Liver (tissue), 3 donors: ENCODE results near the gene GHR.

ENCODE experiments used
- EGR1 ChIP-seq, 2 donors: IDR thresholded peaks; 2 replicates each; pipeline ENCODE4 v1.6.1; 2016 to 2018; ENCODE audit warnings: antibody characterized with exemption in 2 of 2, low read depth in 2 of 2
- FOXA1 ChIP-seq: IDR thresholded peaks from 2 replicates; pipeline ENCODE4 v1.6.1; 2016; ENCODE audit warnings: antibody characterized with exemption
- JUND ChIP-seq, 2 donors: IDR thresholded peaks; 2 replicates each; pipeline ENCODE4 v1.6.1; 2016; ENCODE audit warnings: antibody characterized with exemption in 2 of 2
- TAF1 ChIP-seq: conservative IDR thresholded peaks from 2 replicates; pipeline ENCODE4 v1.6.1; 2016; ENCODE audit warnings: antibody characterized with exemption, mild to moderate bottlenecking
- YY1 ChIP-seq: IDR thresholded peaks from 2 replicates; pipeline ENCODE4 v1.6.1; 2016; ENCODE audit warnings: antibody characterized with exemption, mild to moderate bottlenecking
- TF ChIP-seq, protein P1 (sequence below): fragments of 150-350 bp; IDR thresholded peaks from 2 replicates; pipeline ENCODE4 v1.5.1; 2017; ENCODE audit warnings: improper control_type of control experiment, low read depth, low read length; ENCODE audit not compliant: missing input control
- TF ChIP-seq, protein P2 (sequence below): IDR thresholded peaks from 2 replicates; pipeline ENCODE4 v1.6.1; 2016; ENCODE audit warnings: antibody characterized with exemption
- donor health status: healthy.
- donor health status: healthy.

DNA sequence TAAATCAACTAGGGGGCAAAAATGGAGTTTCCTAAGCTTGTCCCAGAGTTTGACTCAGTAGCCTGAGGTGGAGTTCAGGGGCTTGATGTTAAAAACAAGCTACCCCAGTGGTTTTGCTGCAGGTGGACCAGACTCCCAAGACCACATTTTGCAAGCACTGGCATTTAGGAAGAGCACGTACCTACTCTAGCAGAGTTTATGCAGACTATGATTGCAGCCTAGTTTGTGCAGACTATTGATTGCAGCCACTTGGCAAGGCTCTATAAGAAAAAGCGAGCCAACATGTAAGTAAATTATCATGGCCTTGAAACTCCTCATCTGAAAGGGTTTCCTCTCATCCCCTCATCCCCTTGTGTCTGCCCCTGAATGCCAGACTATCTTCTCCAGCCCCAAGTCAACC lies 231.4 kb downstream of the GHR start:
- TF ChIP-seq, protein P1, sequence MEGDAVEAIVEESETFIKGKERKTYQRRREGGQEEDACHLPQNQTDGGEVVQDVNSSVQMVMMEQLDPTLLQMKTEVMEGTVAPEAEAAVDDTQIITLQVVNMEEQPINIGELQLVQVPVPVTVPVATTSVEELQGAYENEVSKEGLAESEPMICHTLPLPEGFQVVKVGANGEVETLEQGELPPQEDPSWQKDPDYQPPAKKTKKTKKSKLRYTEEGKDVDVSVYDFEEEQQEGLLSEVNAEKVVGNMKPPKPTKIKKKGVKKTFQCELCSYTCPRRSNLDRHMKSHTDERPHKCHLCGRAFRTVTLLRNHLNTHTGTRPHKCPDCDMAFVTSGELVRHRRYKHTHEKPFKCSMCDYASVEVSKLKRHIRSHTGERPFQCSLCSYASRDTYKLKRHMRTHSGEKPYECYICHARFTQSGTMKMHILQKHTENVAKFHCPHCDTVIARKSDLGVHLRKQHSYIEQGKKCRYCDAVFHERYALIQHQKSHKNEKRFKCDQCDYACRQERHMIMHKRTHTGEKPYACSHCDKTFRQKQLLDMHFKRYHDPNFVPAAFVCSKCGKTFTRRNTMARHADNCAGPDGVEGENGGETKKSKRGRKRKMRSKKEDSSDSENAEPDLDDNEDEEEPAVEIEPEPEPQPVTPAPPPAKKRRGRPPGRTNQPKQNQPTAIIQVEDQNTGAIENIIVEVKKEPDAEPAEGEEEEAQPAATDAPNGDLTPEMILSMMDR: no peak
- TF ChIP-seq TAF1: no peak
- no peak for TF ChIP-seq FOXA1
- no peak for TF ChIP-seq JUND (IDR thresholded peaks at IDR 0.05)
- no peak for TF ChIP-seq YY1
- TF ChIP-seq EGR1 (IDR thresholded peaks at IDR 0.05; ENCODE audit: low read depth in 2 of 2): no peak
- TF ChIP-seq, protein P2, sequence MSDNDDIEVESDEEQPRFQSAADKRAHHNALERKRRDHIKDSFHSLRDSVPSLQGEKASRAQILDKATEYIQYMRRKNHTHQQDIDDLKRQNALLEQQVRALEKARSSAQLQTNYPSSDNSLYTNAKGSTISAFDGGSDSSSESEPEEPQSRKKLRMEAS: no peak
